ENCODE measurements around the gene PLOD2. TPM values are rescaled to one million over a fixed set of nuclear protein-coding genes. Genes with fewer than 3 reads are reported as not detected.

The PLOD2 gene
- polyA plus RNA-seq, 1 donor (not counting 4 experiments of a cell fraction or from before 2014, with no cell fraction given): 30.0 TPM

DNA sequence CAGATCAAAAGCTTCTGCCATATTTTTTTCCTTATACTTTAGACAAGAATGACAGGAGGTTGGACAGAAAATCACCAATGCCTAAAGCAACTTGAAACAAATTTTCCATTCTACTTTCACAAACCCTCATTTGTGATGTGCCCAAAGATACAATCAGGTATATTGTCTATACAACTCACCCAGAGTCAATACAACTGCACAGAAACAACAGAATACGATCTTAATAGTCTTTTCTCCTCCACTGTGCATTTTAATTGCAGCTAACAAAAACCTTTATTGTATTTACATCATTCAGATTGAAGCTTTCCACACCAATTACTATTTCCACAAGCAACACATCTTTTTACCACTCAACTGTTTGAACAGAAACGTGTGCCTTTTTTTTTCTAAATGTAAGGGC is 80.4 kb downstream of the PLOD2 start:
- Histone ChIP-seq H3K9ac (ENCODE audit: control insufficient read depth, extremely low read depth, insufficient read depth, low read length) (no peak overlapping the region), H3K4me2 (ENCODE audit: control insufficient read depth, extremely low read depth, insufficient read depth, low read depth, low read length) (no peak overlapping the region), H3K27ac (ENCODE audit: control insufficient read depth, insufficient read depth, low read length) (no peak overlapping the region), H3K4me3 (ENCODE audit: control insufficient read depth in 2 of 3, extremely low read depth in 1 of 3, insufficient read depth in 2 of 3, low read depth in 1 of 3, low read length in 3 of 3) (no peak overlapping the region), H3K36me3 (ENCODE audit: control insufficient read depth in 2 of 2, extremely low read depth in 1 of 2, insufficient read depth in 2 of 2, low read length in 2 of 2) (no peaks in the 10 kb centered on the region), H3K9me3 (ENCODE audit: control insufficient read depth, low read depth, low read length) (no peaks in the 10 kb centered on the region), H2AFZ (ENCODE audit: control insufficient read depth, low read length) (no peak overlapping the region), H3K9me1 (ENCODE audit: control insufficient read depth, extremely low read depth, insufficient read depth, low read length) (no peaks in the 10 kb centered on the region), H3K4me1 (ENCODE audit: control insufficient read depth, extremely low read depth, insufficient read depth, low read length) (no peaks in the 10 kb centered on the region), H3K27me3 (ENCODE audit: control insufficient read depth, extremely low read depth, insufficient read depth, low read length) (no peaks in the 10 kb centered on the region), H3K79me2 (ENCODE audit: control insufficient read depth, insufficient read depth, low read length) (no peaks in the 10 kb centered on the region), H4K20me1 (ENCODE audit: control insufficient read depth, extremely low read depth, insufficient read depth, low read length) (no peaks in the 10 kb centered on the region)
- dilution Hi-C loops (cut with MboI; ENCODE audit: extremely low pct_ligation_motif_present, low sequenced_read_pairs): no loop called here
- DNase-seq (ENCODE audit: low read depth, low spot score) (no peak), FAIRE-seq (no peak)
- TF ChIP-seq, protein P1, sequence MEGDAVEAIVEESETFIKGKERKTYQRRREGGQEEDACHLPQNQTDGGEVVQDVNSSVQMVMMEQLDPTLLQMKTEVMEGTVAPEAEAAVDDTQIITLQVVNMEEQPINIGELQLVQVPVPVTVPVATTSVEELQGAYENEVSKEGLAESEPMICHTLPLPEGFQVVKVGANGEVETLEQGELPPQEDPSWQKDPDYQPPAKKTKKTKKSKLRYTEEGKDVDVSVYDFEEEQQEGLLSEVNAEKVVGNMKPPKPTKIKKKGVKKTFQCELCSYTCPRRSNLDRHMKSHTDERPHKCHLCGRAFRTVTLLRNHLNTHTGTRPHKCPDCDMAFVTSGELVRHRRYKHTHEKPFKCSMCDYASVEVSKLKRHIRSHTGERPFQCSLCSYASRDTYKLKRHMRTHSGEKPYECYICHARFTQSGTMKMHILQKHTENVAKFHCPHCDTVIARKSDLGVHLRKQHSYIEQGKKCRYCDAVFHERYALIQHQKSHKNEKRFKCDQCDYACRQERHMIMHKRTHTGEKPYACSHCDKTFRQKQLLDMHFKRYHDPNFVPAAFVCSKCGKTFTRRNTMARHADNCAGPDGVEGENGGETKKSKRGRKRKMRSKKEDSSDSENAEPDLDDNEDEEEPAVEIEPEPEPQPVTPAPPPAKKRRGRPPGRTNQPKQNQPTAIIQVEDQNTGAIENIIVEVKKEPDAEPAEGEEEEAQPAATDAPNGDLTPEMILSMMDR (optimal IDR thresholded peaks at IDR 0.05 in 1 of 3, IDR thresholded peaks at IDR 0.05 in 1 of 3, conservative IDR thresholded peaks at IDR 0.05 in 1 of 3; ENCODE audit: extremely low read depth in 1 of 3, insufficient read depth in 2 of 3, low read length in 3 of 3): no peak
- no peak for TF ChIP-seq EZH2 (IDR thresholded peaks at IDR 0.05; ENCODE audit: low read length)

DNA sequence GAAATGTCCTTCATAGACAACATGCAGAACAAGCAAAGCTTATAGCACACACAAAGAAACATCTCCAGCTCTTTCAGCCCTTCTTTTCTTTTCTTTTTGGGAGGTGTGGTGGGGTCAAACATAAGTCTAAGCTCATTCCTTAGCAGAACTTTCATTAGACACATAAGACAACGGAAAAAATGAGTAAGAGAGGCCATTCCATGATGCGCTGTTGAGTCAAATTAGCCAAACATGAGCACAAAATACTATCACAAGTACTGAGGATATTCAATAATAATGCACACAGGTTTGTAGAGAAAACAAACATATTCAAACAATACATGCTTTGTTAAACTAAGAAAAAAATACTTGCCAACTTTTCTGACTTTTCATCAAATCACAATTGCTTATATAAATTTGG is 83.0 kb downstream of the PLOD2 start:
- Histone ChIP-seq H3K36me3 (ENCODE audit: control insufficient read depth in 2 of 2, extremely low read depth in 1 of 2, insufficient read depth in 2 of 2, low read length in 2 of 2) (no peaks in the 10 kb centered on the region), H3K9me3 (ENCODE audit: control insufficient read depth, low read depth, low read length) (no peaks in the 10 kb centered on the region), H3K27ac (ENCODE audit: control insufficient read depth, insufficient read depth, low read length) (no peak overlapping the region), H3K27me3 (ENCODE audit: control insufficient read depth, extremely low read depth, insufficient read depth, low read length) (no peaks in the 10 kb centered on the region), H3K79me2 (ENCODE audit: control insufficient read depth, insufficient read depth, low read length) (no peaks in the 10 kb centered on the region), H2AFZ (ENCODE audit: control insufficient read depth, low read length) (no peak overlapping the region), H3K9me1 (ENCODE audit: control insufficient read depth, extremely low read depth, insufficient read depth, low read length) (no peaks in the 10 kb centered on the region), H3K9ac (ENCODE audit: control insufficient read depth, extremely low read depth, insufficient read depth, low read length) (no peak overlapping the region), H3K4me1 (ENCODE audit: control insufficient read depth, extremely low read depth, insufficient read depth, low read length) (no peaks in the 10 kb centered on the region), H3K4me3 (ENCODE audit: control insufficient read depth in 2 of 3, extremely low read depth in 1 of 3, insufficient read depth in 2 of 3, low read depth in 1 of 3, low read length in 3 of 3) (no peak overlapping the region), H4K20me1 (ENCODE audit: control insufficient read depth, extremely low read depth, insufficient read depth, low read length) (no peaks in the 10 kb centered on the region), H3K4me2 (ENCODE audit: control insufficient read depth, extremely low read depth, insufficient read depth, low read depth, low read length) (no peak overlapping the region)
- dilution Hi-C loops (cut with MboI; ENCODE audit: extremely low pct_ligation_motif_present, low sequenced_read_pairs): no loop called here
- TF ChIP-seq, protein P1 (optimal IDR thresholded peaks at IDR 0.05 in 1 of 3, IDR thresholded peaks at IDR 0.05 in 1 of 3, conservative IDR thresholded peaks at IDR 0.05 in 1 of 3; ENCODE audit: extremely low read depth in 1 of 3, insufficient read depth in 2 of 3, low read length in 3 of 3): no peak
- no peak for TF ChIP-seq EZH2 (IDR thresholded peaks at IDR 0.05; ENCODE audit: low read length)
- DNase-seq (ENCODE audit: low read depth, low spot score) (no peak), FAIRE-seq (no peak)
